H9 (cell line): ENCODE measurements around the gene CXCL9. TPM values are rescaled to one million over a fixed set of nuclear protein-coding genes. Genes with fewer than 3 reads are reported as not detected.
"Not testable (repeated sequence)": the region's sequence is repeated elsewhere in the genome, so short reads cannot be mapped to it uniquely, and the experiment has no call there.

Source experiments
- DNase-seq: peaks from one replicate; pipeline ENCODE4 v3.0.0-alpha.2; 2017
- H2AFZ ChIP-seq: one replicate; pipeline ENCODE4 v1.6.1; 2013; ENCODE audit warnings: mild to moderate bottlenecking, low read length, control low read depth, moderate library complexity
- H2AK5ac ChIP-seq: 2 replicates; pipeline ENCODE4 v1.6.1; 2013; ENCODE audit warnings: low read length, control low read depth, mixed read lengths; ENCODE audit not compliant: insufficient read length
- H2BK120ac ChIP-seq: one replicate; pipeline ENCODE4 v1.6.1; 2013; ENCODE audit warnings: low read depth, mild to moderate bottlenecking, low read length, control low read depth, inconsistent platforms; ENCODE audit not compliant: poor library complexity, severe bottlenecking
- H2BK12ac ChIP-seq: 2 replicates; pipeline ENCODE4 v1.6.1; 2013; ENCODE audit warnings: low read length, control low read depth, mixed read lengths, low read depth; ENCODE audit not compliant: insufficient read length
- H2BK15ac ChIP-seq: 2 replicates; pipeline ENCODE4 v1.6.1; 2013; ENCODE audit warnings: low read depth, low read length, control low read depth
- H2BK20ac ChIP-seq: one replicate; pipeline ENCODE4 v1.6.1; 2013; ENCODE audit warnings: low read depth, mild to moderate bottlenecking, low read length, control low read depth, inconsistent platforms; ENCODE audit not compliant: poor library complexity, severe bottlenecking
- H2BK5ac ChIP-seq: 2 replicates; pipeline ENCODE4 v1.6.1; 2013; ENCODE audit warnings: low read length, control low read depth, mixed read lengths; ENCODE audit not compliant: insufficient read length
- H3K14ac ChIP-seq: 2 replicates; pipeline ENCODE4 v1.6.1; 2013; ENCODE audit warnings: low read length, control low read depth; ENCODE audit not compliant: insufficient read depth
- H3K18ac ChIP-seq: 2 replicates; pipeline ENCODE4 v1.6.1; 2013; ENCODE audit warnings: low read depth, mild to moderate bottlenecking, mixed read lengths, low read length, control low read depth; ENCODE audit not compliant: insufficient read length
- H3K23ac ChIP-seq: 2 replicates; pipeline ENCODE4 v1.6.1; 2013; ENCODE audit warnings: low read length, control low read depth, mixed read lengths, low read depth; ENCODE audit not compliant: insufficient read length
- H3K23me2 ChIP-seq: 2 replicates; pipeline ENCODE4 v1.6.1; 2013; ENCODE audit warnings: low read depth, mild to moderate bottlenecking, mixed read lengths, low read length, control low read depth; ENCODE audit not compliant: insufficient read length, poor library complexity, severe bottlenecking
- H3K27ac ChIP-seq: 2 replicates; pipeline ENCODE4 v1.5.1; 2013; ENCODE audit warnings: low read length, control low read depth, mixed read lengths, low read depth; ENCODE audit not compliant: insufficient read length
- H3K27me3 ChIP-seq: 2 replicates; pipeline ENCODE4 v1.6.1; 2013; ENCODE audit warnings: low read length, control low read depth, inconsistent platforms; ENCODE audit not compliant: insufficient read depth
- H3K4ac ChIP-seq: 2 replicates; pipeline ENCODE4 v1.6.1; 2013; ENCODE audit warnings: low read depth, mild to moderate bottlenecking, control low read depth, inconsistent platforms, low read length, moderate library complexity
- H3K4me1 ChIP-seq: 2 replicates; pipeline ENCODE4 v1.6.1; 2013; ENCODE audit warnings: low read length, control low read depth, inconsistent platforms; ENCODE audit not compliant: insufficient read depth
- H3K4me2 ChIP-seq: 2 replicates; pipeline ENCODE4 v1.6.1; 2013; ENCODE audit warnings: low read length, control low read depth, mixed read lengths; ENCODE audit not compliant: insufficient read length, insufficient read depth
- H3K56ac ChIP-seq: 2 replicates; pipeline ENCODE4 v1.6.1; 2013; ENCODE audit warnings: low read depth, mild to moderate bottlenecking, mixed read lengths, low read length, control low read depth; ENCODE audit not compliant: insufficient read length
- H3K79me1 ChIP-seq: 2 replicates; pipeline ENCODE4 v1.6.1; 2013; ENCODE audit warnings: low read depth, mild to moderate bottlenecking, moderate library complexity, low read length, control low read depth, inconsistent platforms; ENCODE audit not compliant: insufficient read depth, poor library complexity, severe bottlenecking
- H3K79me2 ChIP-seq: 2 replicates; pipeline ENCODE4 v1.6.1; 2013; ENCODE audit warnings: low read length, control low read depth, inconsistent platforms; ENCODE audit not compliant: insufficient read depth
- H3K9ac ChIP-seq: 2 replicates; pipeline ENCODE4 v1.6.1; 2013; ENCODE audit warnings: low read length, control low read depth, mixed read lengths; ENCODE audit not compliant: insufficient read length; ENCODE audit errors: extremely low read depth
- H3K9me3 ChIP-seq: one replicate; pipeline ENCODE4 v1.6.1; 2013; ENCODE audit warnings: low read depth, low read length, inconsistent platforms; ENCODE audit not compliant: control insufficient read depth
- H3T11ph ChIP-seq: one replicate; pipeline ENCODE4 v1.6.1; 2013; ENCODE audit warnings: mild to moderate bottlenecking, low read length, control low read depth, inconsistent platforms
- H4K20me1 ChIP-seq: one replicate; pipeline ENCODE4 v1.6.1; 2013; ENCODE audit not compliant: control insufficient read depth, insufficient read length, insufficient read depth
- H4K5ac ChIP-seq: 2 replicates; pipeline ENCODE4 v1.6.1; 2013; ENCODE audit warnings: low read depth, mild to moderate bottlenecking, mixed read lengths, low read length, control low read depth; ENCODE audit not compliant: insufficient read length
- H4K8ac ChIP-seq: replicated peaks from 2 replicates; pipeline ENCODE4 v1.6.1; 2013; ENCODE audit warnings: low read length, control low read depth, mixed read lengths, low read depth; ENCODE audit not compliant: insufficient read length
- H4K91ac ChIP-seq: 2 replicates; pipeline ENCODE4 v1.6.1; 2013; ENCODE audit warnings: low read depth, mild to moderate bottlenecking, moderate library complexity, mixed read lengths, low read length, control low read depth; ENCODE audit not compliant: insufficient read length
- H3K27ac Mint-ChIP-seq, 3 experiments: 2 replicates in 2 of 3; 3 replicates in 1 of 3; pipeline ENCODE4 v1.8.0; 2020 to 2021; ENCODE audit warnings: mixed read lengths in 3 of 3, mild to moderate bottlenecking in 1 of 3, moderate library complexity in 1 of 3
- H3K27me3 Mint-ChIP-seq: 2 replicates; pipeline ENCODE4 v1.8.0; 2021; ENCODE audit warnings: low read depth, mild to moderate bottlenecking, moderate library complexity, mixed read lengths
- H3K36me3 Mint-ChIP-seq, 3 experiments: 2 replicates in 2 of 3; 3 replicates in 1 of 3; pipeline ENCODE4 v1.8.0; 2020 to 2021; ENCODE audit warnings: low read depth in 3 of 3, mixed read lengths in 3 of 3; ENCODE audit not compliant: insufficient read depth in 1 of 3
- H3K4me1 Mint-ChIP-seq, 2 experiments: 2 replicates each; pipeline ENCODE4 v1.8.0; 2020; ENCODE audit warnings: mixed read lengths in 2 of 2
- H3K4me3 Mint-ChIP-seq, 2 experiments: 2 replicates in 1 of 2; 3 replicates in 1 of 2; pipeline ENCODE4 v1.8.0; 2020 to 2021; ENCODE audit warnings: mild to moderate bottlenecking in 2 of 2, mixed read lengths in 2 of 2, moderate library complexity in 1 of 2
- H3K9me3 Mint-ChIP-seq, 2 experiments: 2 replicates in 1 of 2; 3 replicates in 1 of 2; pipeline ENCODE4 v1.8.0; 2020; ENCODE audit warnings: mild to moderate bottlenecking in 2 of 2, mixed read lengths in 2 of 2, moderate library complexity in 1 of 2
- WGBS: extraction: QIAGEN DNeasy Blood & Tissue Kit; methylation state at CpG from one replicate; pipeline ENCODE4 v1.1.7; 2013; ENCODE audit warnings: missing lambda C conversion rate, low lambda C conversion rate, mixed read lengths; ENCODE audit not compliant: insufficient read length; ENCODE audit errors: extremely low coverage; 5-methylcytosine and 5-hydroxymethylcytosine counted together
- total RNA-seq: library from RNA; stranded (reverse); gene quantifications from 2 replicates; pipeline ENCODE4 v1.2.1, GENCODE V29; 2021

The CXCL9 gene
- total RNA-seq, 1 experiment from 2014 or later = not detected

- no CpG with 5 or more reads among the region's 18 CpGs for WGBS
- not testable (repeated sequence) for H3K18ac ChIP-seq, H2BK15ac ChIP-seq
Measured at GRCh38 chr4:76043306-76043705, 36.0 kb upstream of the CXCL9 start.

GRCh38 chr4:76042241-76042998 is 35.1 kb upstream of the CXCL9 start:
- not testable (repeated sequence) for H3T11ph ChIP-seq, H3K9me3 ChIP-seq, H3K27me3 Mint-ChIP-seq, H3K27me3 ChIP-seq, H2BK120ac ChIP-seq, H4K91ac ChIP-seq, H2BK5ac ChIP-seq, H3K4me1 Mint-ChIP-seq, H3K56ac ChIP-seq, H3K23me2 ChIP-seq, H2AK5ac ChIP-seq, H3K4me1 ChIP-seq, H3K9ac ChIP-seq, H3K14ac ChIP-seq, H4K8ac ChIP-seq, H3K79me1 ChIP-seq, H3K18ac ChIP-seq, H4K5ac ChIP-seq, H2BK20ac ChIP-seq, H2AFZ ChIP-seq, H3K27ac ChIP-seq, H2BK15ac ChIP-seq, H3K9me3 Mint-ChIP-seq, DNase-seq, H3K4me2 ChIP-seq, H3K4ac ChIP-seq, H3K36me3 Mint-ChIP-seq, H2BK12ac ChIP-seq, H3K79me2 ChIP-seq, H4K20me1 ChIP-seq, H3K4me3 Mint-ChIP-seq, H3K23ac ChIP-seq
- H3K27ac Mint-ChIP-seq = peak overlapping the region in 1 of 3 experiments; percentile 87; a peak in 1 of 7 replicates
- no CpG with 5 or more reads among the region's 18 CpGs for WGBS

More at GRCh38 chr4:76043306-76043705, 36.0 kb upstream of the CXCL9 start:
- not testable (repeated sequence) for H2AK5ac ChIP-seq, H3K4me1 ChIP-seq, H3K56ac ChIP-seq, DNase-seq, H4K8ac ChIP-seq, H3K36me3 Mint-ChIP-seq, H3K27me3 ChIP-seq, H3K4me2 ChIP-seq, H3K9me3 ChIP-seq, H3K23me2 ChIP-seq, H4K5ac ChIP-seq, H3K9me3 Mint-ChIP-seq, H3K27me3 Mint-ChIP-seq, H3K23ac ChIP-seq, H4K20me1 ChIP-seq, H3K79me2 ChIP-seq, H3K4me3 Mint-ChIP-seq, H2BK120ac ChIP-seq, H3T11ph ChIP-seq, H2BK20ac ChIP-seq, H3K4ac ChIP-seq, H2BK5ac ChIP-seq, H3K27ac ChIP-seq, H2BK12ac ChIP-seq, H2AFZ ChIP-seq, H4K91ac ChIP-seq, H3K9ac ChIP-seq, H3K79me1 ChIP-seq, H3K27ac Mint-ChIP-seq, H3K14ac ChIP-seq
- peaks cover 7 to 14% of the 10 kb centered on the region in 2 experiments for H3K4me1 Mint-ChIP-seq
